Stimulated activated naive CD4-positive, alpha-beta T cell treated with Interleukin-2 at 50 U/mL for 16 hours (primary cell): Measurements from ENCODE around the gene CHD8.
"Not testable (repeated sequence)": the region's sequence is repeated elsewhere in the genome, so short reads cannot be mapped to it uniquely, and the experiment has no call there.

Experiments used
- DNase-seq: peaks from one replicate; lab custom pipeline; 2025; lab: John Stamatoyannopoulos, UW

The CHD8 gene

GRCh38 chr14:21372814-21373213, 83.1 kb downstream of the CHD8 start:
- DNase-seq: not testable (repeated sequence)

GRCh38 chr14:21369949-21370679, 85.8 kb downstream of the CHD8 start:
- DNase-seq: no peak

DNA sequence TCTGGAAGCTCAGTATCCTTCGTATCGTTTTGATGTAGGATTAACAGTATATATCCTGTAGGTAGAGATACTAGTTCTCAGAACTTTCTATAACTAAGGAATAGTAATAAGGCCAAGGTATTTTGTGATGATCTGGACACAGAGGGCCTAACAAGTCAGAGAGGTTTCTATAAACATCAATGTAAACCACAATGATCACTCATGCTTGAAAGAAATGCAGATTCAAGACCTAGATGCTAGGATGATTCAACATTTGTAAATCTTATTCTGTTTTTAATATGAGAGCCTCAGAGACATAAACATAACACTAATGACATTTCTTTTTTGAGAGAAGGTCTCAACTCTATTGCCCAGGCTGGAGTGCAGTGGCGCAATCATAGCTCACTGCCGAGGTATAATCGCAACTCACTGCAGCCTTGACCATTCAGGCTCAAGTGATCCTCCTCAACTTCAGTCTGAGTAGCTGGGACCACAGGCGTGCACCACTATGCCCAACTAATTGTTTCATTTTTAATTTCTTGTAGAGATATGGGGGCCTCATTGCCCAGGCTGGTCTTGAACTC, 88.3 kb downstream of the CHD8 start:
- DNase-seq: no peak

DNA sequence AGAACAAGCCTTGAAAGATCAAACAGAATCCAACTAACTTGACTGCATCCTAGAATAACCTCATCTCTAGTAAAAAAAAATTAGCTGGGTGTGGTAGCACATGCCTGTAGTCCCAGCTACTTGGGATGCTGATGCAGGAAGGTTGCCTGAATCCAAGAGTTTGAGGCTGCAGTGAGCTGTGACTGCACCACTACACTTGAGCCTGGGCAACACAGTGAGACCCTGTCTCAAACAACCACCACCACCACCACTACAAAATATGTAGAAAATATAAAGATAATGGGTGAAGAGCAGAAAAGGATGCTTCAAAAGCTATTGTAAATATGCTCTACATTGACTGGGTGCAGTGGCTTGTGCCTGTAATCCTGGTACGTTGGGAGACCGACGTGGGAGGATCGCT, 99.4 kb downstream of the CHD8 start:
- no peak for DNase-seq

GRCh38 chr14:21352587-21352986, 103.3 kb downstream of the CHD8 start:
- DNase-seq: no peak

DNA sequence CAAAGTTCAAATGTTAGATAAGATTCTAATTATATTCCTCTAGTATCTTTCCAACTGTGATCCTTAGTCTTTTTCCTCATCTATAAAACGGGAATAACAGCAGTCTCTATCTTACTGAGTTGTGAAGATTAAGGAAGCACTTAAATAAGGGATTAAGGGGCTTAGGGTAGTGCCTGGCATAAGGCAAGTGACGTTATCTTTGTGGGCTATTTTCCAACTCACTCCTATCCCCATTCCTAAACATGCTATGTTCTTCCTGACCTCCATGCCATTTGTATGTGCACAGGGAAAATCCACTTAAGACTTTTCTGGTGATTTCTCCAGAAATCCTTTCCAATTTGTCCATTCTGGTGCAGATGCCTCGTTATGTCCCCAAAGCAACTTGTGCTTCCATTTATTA, 105.4 kb downstream of the CHD8 start:
- no peak for DNase-seq

- no peak for DNase-seq
Observed at GRCh38 chr14:21347201-21347600, 108.7 kb downstream of the CHD8 start.

GRCh38 chr14:21346532-21347135, 109.3 kb downstream of the CHD8 start:
- DNase-seq: no peak

- no peak for DNase-seq
Observed at GRCh38 chr14:21343035-21343794, 112.7 kb downstream of the CHD8 start.
